Sciatic nerve (tissue), 2 donors: ENCODE measurements around the gene LCP2. TPM values are rescaled to one million over a fixed set of nuclear protein-coding genes. Genes with fewer than 3 reads are reported as not detected.

ENCODE experiments used
- ATAC-seq: fragments of 200-7000 bp; cut with Tn5 transposase; one replicate; pipeline ENCODE4 v1.9.1; 2020; ENCODE audit warnings: mild to moderate bottlenecking, moderate library complexity
- DNase-seq: peaks from one replicate; pipeline ENCODE4 v3.0.0-alpha.2; 2020; ENCODE audit warnings: low spot score
- intact Hi-C: fragments of 100-400 bp; cut with DNase I; formaldehyde crosslinking; loops from one replicate; pipeline ENCODE4 v1.14.2; 2022
- total RNA-seq: library from RNA; stranded (reverse); fragmentation: NEBNext Ultra II Directional; extraction: Animal tissue kit (Norgen Biotek cat#: 25700); gene quantifications from one replicate; pipeline ENCODE4 v1.2.1, GENCODE V29; 2021
- donor health status: DM: no; HTN: no; CAD: no.
- donor health status: DM: no; HTN: no; CAD: no.

LCP2 gene
- total RNA-seq, 1 donor from 2014 or later: 45.2 TPM

- no peak for DNase-seq
- no peak for ATAC-seq
- intact Hi-C loops: no loop called here
Measured at GRCh38 chr5:170202117-170202516, 95.5 kb downstream of the LCP2 start.

- ATAC-seq: no peak
- DNase-seq: no peak
- intact Hi-C loops: no loop called here
Measured at GRCh38 chr5:170201311-170201710, 96.3 kb downstream of the LCP2 start.

GRCh38 chr5:170200876-170201275, 96.7 kb downstream of the LCP2 start:
- no peak for ATAC-seq
- DNase-seq: no peak
- intact Hi-C loops: no loop called here

Other genes starting within 250 kb of the LCP2 start
- not detected for gene FOXI1, start 191.9 kb downstream of the LCP2 start, total RNA-seq
- not detected for gene C5orf58, start 64.8 kb downstream of the LCP2 start, total RNA-seq
- 1.4 TPM for gene KCNMB1, start 91.6 kb upstream of the LCP2 start, total RNA-seq
- 2.1 TPM for gene KCNIP1, start 206.2 kb upstream of the LCP2 start, total RNA-seq